GM12873 (cell line): ENCODE results near the gene MED31.

ENCODE experiments used
- CTCF ChIP-seq: IDR thresholded peaks from 2 replicates; pipeline ENCODE4 v1.5.1; 2012; ENCODE audit warnings: low read depth, mild to moderate bottlenecking, moderate library complexity, low read length, control low read depth; ENCODE audit not compliant: insufficient read depth; ENCODE audit errors: missing control alignments

The MED31 gene

GRCh38 chr17:6638046-6638908, 13.1 kb downstream of the MED31 start:
- TF ChIP-seq CTCF, result no peak

- no peak for TF ChIP-seq CTCF
Observed at GRCh38 chr17:6637458-6637840, 14.0 kb downstream of the MED31 start.

- TF ChIP-seq CTCF, result no peak
Observed at GRCh38 chr17:6636616-6637457, 14.6 kb downstream of the MED31 start.

- TF ChIP-seq CTCF, result no peak
Observed at GRCh38 chr17:6636105-6636504, 15.3 kb downstream of the MED31 start.

- no peak for TF ChIP-seq CTCF
Observed at GRCh38 chr17:6633263-6633662, 18.1 kb downstream of the MED31 start.

- no peak for TF ChIP-seq CTCF
Observed at GRCh38 chr17:6632530-6632929, 18.9 kb downstream of the MED31 start.

- TF ChIP-seq CTCF, result no peak
Observed at GRCh38 chr17:6630390-6630789, 21.0 kb downstream of the MED31 start.
